Gastrocnemius medialis (tissue), 4 donors: Measurements from ENCODE around the gene ZNF470. TPM values are rescaled to one million over a fixed set of nuclear protein-coding genes. Genes with fewer than 3 reads are reported as not detected.
A peak's percentile ranks its signal among the peaks of the same experiment; 100 is the strongest.

Experiments
- ATAC-seq, 2 donors: fragments of 150-250 bp; one replicate each; pipeline ENCODE4 v1.9.1; 2016
- DNase-seq, 2 donors: peaks; one replicate each; pipeline ENCODE4 v3.0.0-alpha.2; 2019
- H3K27ac ChIP-seq, 4 donors: fragments of 200-600 bp; sonication (generic); 1 replicate in 1 of 4; 2 replicates in 3 of 4; pipeline ENCODE4 v1.5.1; 2016 to 2018; ENCODE audit warnings: mild to moderate bottlenecking in 2 of 4, moderate library complexity in 1 of 4
- H3K27me3 ChIP-seq, 3 donors: fragments of 200-600 bp; sonication (generic) in 2 of 3; 1 replicate in 1 of 3; 2 replicates in 2 of 3; pipeline versions ENCODE4 v1.5.1 to v1.6.0; 2016 to 2019; ENCODE audit warnings: mild to moderate bottlenecking in 1 of 3, moderate library complexity in 1 of 3
- H3K36me3 ChIP-seq, 2 donors: fragments of 200-600 bp; sonication (generic) in 1 of 2; one replicate each; pipeline ENCODE4 v1.5.1; 2017 to 2018
- H3K4me1 ChIP-seq, 2 donors: fragments of 200-600 bp; sonication (generic) in 1 of 2; one replicate each; pipeline ENCODE4 v1.5.1; 2016 to 2017; ENCODE audit warnings: mild to moderate bottlenecking in 2 of 2
- H3K4me3 ChIP-seq, 4 donors: fragments of 200-600 bp; sonication (generic) in 3 of 4; 1 replicate in 1 of 4; 2 replicates in 3 of 4; pipeline ENCODE4 v1.5.1; 2016 to 2019; ENCODE audit warnings: mild to moderate bottlenecking in 2 of 4
- H3K9me3 ChIP-seq, 3 donors: fragments of 200-600 bp; sonication (generic) in 2 of 3; 1 replicate in 1 of 3; 2 replicates in 2 of 3; pipeline ENCODE4 v1.5.1; 2016 to 2019
- POLR2A ChIP-seq, 2 donors: fragments of 450-650 bp; IDR thresholded peaks; one replicate each; pipeline ENCODE4 v1.6.1; 2017; ENCODE audit warnings: antibody characterized with exemption in 2 of 2, mild to moderate bottlenecking in 2 of 2, moderate library complexity in 2 of 2
- in situ Hi-C, 4 donors: fragments of 200-750 bp; cut with MboI; loops; one replicate each; pipeline versions ENCODE4 v1.15.0 to v1.8.0; 2017; ENCODE audit warnings: low sequenced_read_pairs in 4 of 4
- intact Hi-C: fragments of 100-400 bp; cut with DNase I; formaldehyde crosslinking; loops from one replicate; pipeline ENCODE4 v1.15.1; 2023; ENCODE audit warnings: low total_unique reads
- total RNA-seq, 4 donors: library from RNA; depleted of rRNA; stranded (reverse); fragments of >200 nt; gene quantifications; one replicate each; pipeline versions ENCODE4 v1.1.0 to v1.2.3, GENCODE V29; 2016
- TF ChIP-seq, protein P1 (sequence below), 5 experiments: fragments of 450-650 bp in 3 of 5; fragments of 200-600 bp in 2 of 5; sonication (generic) in 2 of 5; IDR thresholded peaks in 4 of 5; conservative IDR thresholded peaks in 1 of 5; 1 replicate in 4 of 5; 2 replicates in 1 of 5; pipeline ENCODE4 v1.5.1; 2016 to 2019; ENCODE audit warnings: antibody characterized with exemption in 5 of 5, mild to moderate bottlenecking in 3 of 5, moderate library complexity in 3 of 5

ZNF470 gene
- total RNA-seq, 4 donors from 2014 or later: 0.32 to 2.0 (median 0.83) TPM

DNA sequence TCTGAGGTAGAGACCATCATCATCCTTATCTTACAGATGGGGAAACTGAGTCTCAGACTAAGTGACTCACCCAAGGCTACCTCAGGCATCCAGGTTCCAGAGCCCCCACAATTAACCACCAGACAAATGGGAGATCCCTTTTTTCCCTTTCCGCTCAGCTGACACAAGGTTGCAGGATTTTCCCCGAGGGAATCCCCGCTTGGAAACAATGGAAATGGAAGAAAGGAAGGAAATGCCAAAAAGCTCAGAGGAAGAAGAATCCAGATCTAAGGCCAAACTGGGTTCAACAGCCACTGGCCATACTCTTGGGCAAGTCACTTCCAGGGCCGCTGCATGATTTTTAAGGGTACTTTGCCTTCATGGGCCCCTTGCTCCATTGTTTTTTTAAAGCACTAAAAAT is 29.4 kb downstream of the ZNF470 start:
- DNase-seq (no peak), ATAC-seq (no peak)
- in situ Hi-C loops: no loop called here
- no peaks in the 10 kb centered on the region for H3K27me3 ChIP-seq
- H3K4me3 ChIP-seq: peak overlapping the region in 1 of 4 donors; percentile 93
- H3K27ac ChIP-seq: peak overlapping the region in 1 of 4 donors; percentile 77
- peaks cover 12 to 18% of the 10 kb centered on the region in 2 donors for H3K4me1 ChIP-seq
- H3K36me3 ChIP-seq: peaks cover 0 to 12% of the 10 kb centered on the region in 2 donors
- TF ChIP-seq POLR2A (IDR thresholded peaks at IDR 0.05): no peak
- TF ChIP-seq, protein P1, sequence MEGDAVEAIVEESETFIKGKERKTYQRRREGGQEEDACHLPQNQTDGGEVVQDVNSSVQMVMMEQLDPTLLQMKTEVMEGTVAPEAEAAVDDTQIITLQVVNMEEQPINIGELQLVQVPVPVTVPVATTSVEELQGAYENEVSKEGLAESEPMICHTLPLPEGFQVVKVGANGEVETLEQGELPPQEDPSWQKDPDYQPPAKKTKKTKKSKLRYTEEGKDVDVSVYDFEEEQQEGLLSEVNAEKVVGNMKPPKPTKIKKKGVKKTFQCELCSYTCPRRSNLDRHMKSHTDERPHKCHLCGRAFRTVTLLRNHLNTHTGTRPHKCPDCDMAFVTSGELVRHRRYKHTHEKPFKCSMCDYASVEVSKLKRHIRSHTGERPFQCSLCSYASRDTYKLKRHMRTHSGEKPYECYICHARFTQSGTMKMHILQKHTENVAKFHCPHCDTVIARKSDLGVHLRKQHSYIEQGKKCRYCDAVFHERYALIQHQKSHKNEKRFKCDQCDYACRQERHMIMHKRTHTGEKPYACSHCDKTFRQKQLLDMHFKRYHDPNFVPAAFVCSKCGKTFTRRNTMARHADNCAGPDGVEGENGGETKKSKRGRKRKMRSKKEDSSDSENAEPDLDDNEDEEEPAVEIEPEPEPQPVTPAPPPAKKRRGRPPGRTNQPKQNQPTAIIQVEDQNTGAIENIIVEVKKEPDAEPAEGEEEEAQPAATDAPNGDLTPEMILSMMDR (IDR thresholded peaks at IDR 0.05 in 4 of 5, conservative IDR thresholded peaks at IDR 0.05 in 1 of 5): no peak
- H3K9me3 ChIP-seq: no peaks in the 10 kb centered on the region
- intact Hi-C loops: loop anchor here (10.0 kb wide), 4 partner anchors 92 to 452 kb away; partner anchors contain the start of genes ZNF444, ZNF471, ZNF582 and ZSCAN5A

DNA sequence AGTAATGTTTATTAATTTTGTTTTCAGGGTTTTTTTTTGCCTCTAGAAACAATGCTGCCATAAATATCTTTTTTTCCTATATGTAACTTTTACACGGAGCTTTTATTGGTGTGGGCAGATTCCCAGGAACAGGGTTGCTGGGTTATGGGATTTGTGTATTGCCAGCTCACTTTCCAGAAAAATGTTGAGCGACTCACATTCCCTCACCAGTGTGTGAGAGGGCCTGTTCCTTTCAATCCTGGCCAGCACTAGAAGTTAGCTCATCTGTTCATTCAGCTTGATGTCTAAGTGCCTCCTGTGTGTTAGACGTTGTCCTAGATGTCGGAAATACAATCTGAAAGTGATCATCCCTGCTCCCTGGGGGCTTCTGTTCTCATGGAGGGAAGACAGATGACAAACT is 30.4 kb downstream of the ZNF470 start:
- DNase-seq (no peak), ATAC-seq (no peak)
- Histone ChIP-seq H3K27me3 (no peaks in the 10 kb centered on the region), H3K36me3 (peaks cover 0 to 22% of the 10 kb centered on the region in 2 donors), H3K4me1 (peaks cover 12 to 18% of the 10 kb centered on the region in 2 donors), H3K4me3 (no peak overlapping the region), H3K27ac (no peak overlapping the region), H3K9me3 (peaks cover 0 to under 1% (median 0%) of the 10 kb centered on the region in 3 donors)
- intact Hi-C loops (loop anchor here (10.0 kb wide), 4 partner anchors 93 to 453 kb away; partner anchors contain the start of genes ZNF444, ZNF471, ZNF582 and ZSCAN5A), in situ Hi-C loops (no loop called here)
- TF ChIP-seq, protein P1 (IDR thresholded peaks at IDR 0.05 in 4 of 5, conservative IDR thresholded peaks at IDR 0.05 in 1 of 5): no peak
- no peak for TF ChIP-seq POLR2A (IDR thresholded peaks at IDR 0.05)

DNA sequence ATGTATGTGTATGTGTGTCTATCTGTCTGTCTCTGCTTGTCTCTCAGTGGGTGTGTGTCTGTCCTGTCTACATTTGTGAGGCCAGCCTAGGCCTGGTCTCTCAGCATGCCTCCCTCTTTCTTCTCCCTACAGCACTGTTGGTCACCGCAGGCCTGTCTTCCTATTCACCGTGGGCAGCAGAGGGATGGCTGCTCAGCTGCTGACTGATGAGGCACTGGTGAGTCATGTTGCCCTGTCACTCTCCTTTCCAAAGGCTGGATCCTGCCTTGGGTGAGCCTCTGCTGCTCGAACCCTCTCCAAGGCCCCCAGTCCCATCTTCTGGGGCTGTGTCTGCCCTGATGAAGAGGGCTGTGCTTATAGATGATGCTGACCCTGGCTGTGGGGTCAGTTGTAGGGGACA is 34.1 kb downstream of the ZNF470 start:
- TF ChIP-seq, protein P1 (IDR thresholded peaks at IDR 0.05 in 4 of 5, conservative IDR thresholded peaks at IDR 0.05 in 1 of 5): no peak
- no peak for TF ChIP-seq POLR2A (IDR thresholded peaks at IDR 0.05)
- H3K4me3 ChIP-seq: no peak overlapping the region
- peaks cover 1 to 11% of the 10 kb centered on the region in 2 donors for H3K4me1 ChIP-seq
- in situ Hi-C loops (no loop called here), intact Hi-C loops (no loop called here)
- peaks cover 0 to 22% (median 0%) of the 10 kb centered on the region in 3 donors for H3K9me3 ChIP-seq
- H3K27ac ChIP-seq: no peak overlapping the region
- DNase-seq (no peak), ATAC-seq (no peak)
- no peaks in the 10 kb centered on the region for H3K27me3 ChIP-seq
- H3K36me3 ChIP-seq: peaks cover 0 to 44% of the 10 kb centered on the region in 2 donors

DNA sequence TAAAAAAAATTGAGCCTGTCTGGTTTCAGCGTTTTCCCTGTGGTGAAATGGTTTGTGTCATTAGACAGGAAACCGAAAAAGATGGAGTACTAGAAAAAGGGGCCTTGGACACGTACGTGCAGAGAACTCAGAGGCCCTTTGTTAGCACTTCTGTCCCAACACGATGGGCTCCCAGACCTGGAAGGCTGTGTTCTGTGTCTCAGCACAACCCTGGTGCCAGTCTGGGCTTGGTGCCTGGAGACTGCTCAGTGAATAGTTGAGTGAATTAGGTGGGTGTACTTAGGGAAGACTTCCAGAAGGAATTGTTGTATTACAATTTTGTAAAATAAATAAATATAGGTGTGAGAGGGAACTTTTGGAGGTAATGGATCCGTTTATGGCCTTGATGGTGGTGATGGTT is 36.6 kb downstream of the ZNF470 start:
- Histone ChIP-seq H3K4me3 (no peak overlapping the region), H3K4me1 (no peaks in the 10 kb centered on the region), H3K9me3 (peaks cover 0 to 26% (median 0%) of the 10 kb centered on the region in 3 donors), H3K27ac (no peak overlapping the region), H3K27me3 (no peaks in the 10 kb centered on the region), H3K36me3 (peaks cover 0 to 44% of the 10 kb centered on the region in 2 donors)
- DNase-seq (no peak), ATAC-seq (no peak)
- in situ Hi-C loops: no loop called here
- intact Hi-C loops: no loop called here
- TF ChIP-seq POLR2A (IDR thresholded peaks at IDR 0.05): no peak
- TF ChIP-seq, protein P1 (IDR thresholded peaks at IDR 0.05 in 4 of 5, conservative IDR thresholded peaks at IDR 0.05 in 1 of 5): no peak
